GM23248 (cell line): ENCODE measurements around the gene MYO7B. TPM values are rescaled to one million over a fixed set of nuclear protein-coding genes. Genes with fewer than 3 reads are reported as not detected.
A peak's percentile ranks its signal among the peaks of the same experiment; 100 is the strongest.

Experiments
- DNase-seq: peaks from one replicate; pipeline ENCODE4 v3.0.0-alpha.2; 2015
- H2AFZ ChIP-seq: fragments of 200-600 bp; sonication (generic); 2 replicates; pipeline ENCODE4 v1.6.1; 2016; ENCODE audit warnings: antibody characterized with exemption
- H3F3A ChIP-seq: fragments of 200-600 bp; sonication (generic); 2 replicates; pipeline ENCODE4 v1.6.1; 2016; ENCODE audit warnings: mild to moderate bottlenecking, antibody characterized with exemption, mixed run types; ENCODE audit not compliant: insufficient read depth
- H3K27ac ChIP-seq: fragments of 200-600 bp; sonication (generic); 2 replicates; pipeline ENCODE4 v1.5.1; 2016; ENCODE audit warnings: mild to moderate bottlenecking
- H3K27me3 ChIP-seq: fragments of 200-600 bp; sonication (generic); replicated peaks from 2 replicates; pipeline ENCODE4 v1.6.1; 2016; ENCODE audit warnings: mild to moderate bottlenecking; ENCODE audit not compliant: insufficient read depth
- H3K36me3 ChIP-seq: fragments of 200-600 bp; sonication (generic); 2 replicates; pipeline ENCODE4 v1.6.1; 2016; ENCODE audit warnings: low read depth, mild to moderate bottlenecking
- H3K4me1 ChIP-seq: fragments of 200-600 bp; sonication (generic); 2 replicates; pipeline ENCODE4 v1.6.1; 2016; ENCODE audit warnings: mild to moderate bottlenecking; ENCODE audit not compliant: insufficient read depth
- H3K4me2 ChIP-seq: fragments of 200-600 bp; sonication (generic); one replicate; pipeline ENCODE4 v1.6.1; 2016; ENCODE audit warnings: mild to moderate bottlenecking; ENCODE audit not compliant: unreplicated experiment
- H3K4me3 ChIP-seq: fragments of 200-600 bp; sonication (generic); 2 replicates; pipeline ENCODE4 v1.5.1; 2016; ENCODE audit warnings: mild to moderate bottlenecking
- H3K79me2 ChIP-seq: fragments of 200-600 bp; sonication (generic); 2 replicates; pipeline ENCODE4 v1.6.1; 2016; ENCODE audit warnings: mild to moderate bottlenecking; ENCODE audit not compliant: insufficient read depth
- H3K9ac ChIP-seq: fragments of 200-600 bp; sonication (generic); 2 replicates; pipeline ENCODE4 v1.6.1; 2016; ENCODE audit warnings: mild to moderate bottlenecking
- H3K9me2 ChIP-seq: fragments of 200-600 bp; sonication (generic); 2 replicates; pipeline ENCODE4 v1.6.1; 2016; ENCODE audit warnings: mixed run types, mild to moderate bottlenecking, moderate library complexity; ENCODE audit not compliant: insufficient read depth
- H3K9me3 ChIP-seq: fragments of 200-600 bp; sonication (generic); one replicate; pipeline ENCODE4 v1.6.1; 2017; ENCODE audit warnings: low read depth
- H4K20me1 ChIP-seq: fragments of 200-600 bp; sonication (generic); 2 replicates; pipeline ENCODE4 v1.6.0; 2016; ENCODE audit not compliant: insufficient read depth
- EZH2 ChIP-seq: fragments of 200-600 bp; sonication (generic); IDR thresholded peaks from 2 replicates; pipeline ENCODE4 v1.6.1; 2018; ENCODE audit warnings: antibody characterized with exemption, mild to moderate bottlenecking; ENCODE audit not compliant: insufficient read depth, poor library complexity, severe bottlenecking
- EZH2phosphoT487 ChIP-seq: fragments of 200-600 bp; sonication (generic); IDR thresholded peaks from 2 replicates; pipeline ENCODE4 v1.6.1; 2018; ENCODE audit warnings: antibody characterized with exemption, moderate library complexity, mild to moderate bottlenecking, low read depth; ENCODE audit not compliant: insufficient read depth
- WGBS, 2 experiments: methylation state at CpG; one replicate each; pipeline ENCODE4 v1.1.6; 2015 to 2017; ENCODE audit warnings: low lambda C conversion rate in 2 of 2, low coverage in 1 of 2; ENCODE audit errors: missing lambda C conversion rate in 2 of 2; 5-methylcytosine and 5-hydroxymethylcytosine counted together
- in situ Hi-C: fragments of 300-500 bp; cut with MboI; formaldehyde crosslinking; loops from 2 replicates; pipeline ENCODE4 v1.15.0; 2020
- polyA plus RNA-seq: library from polyadenylated mRNA; unstranded; fragments of >200 nt; fragmentation: Nextera tagmentation; extraction: Ambion mirVana; gene quantifications from 2 replicates; pipeline ENCODE4 v1.2.1, GENCODE V29; 2016
- total RNA-seq: library from RNA; depleted of rRNA; stranded (reverse); fragments of >200 nt; shearing (Covaris generic); gene quantifications from 2 replicates; pipeline ENCODE4 v1.2.3, GENCODE V29; 2014

Gene MYO7B
- total and polyA plus RNA-seq, 2 experiments from 2014 or later = not detected

DNA sequence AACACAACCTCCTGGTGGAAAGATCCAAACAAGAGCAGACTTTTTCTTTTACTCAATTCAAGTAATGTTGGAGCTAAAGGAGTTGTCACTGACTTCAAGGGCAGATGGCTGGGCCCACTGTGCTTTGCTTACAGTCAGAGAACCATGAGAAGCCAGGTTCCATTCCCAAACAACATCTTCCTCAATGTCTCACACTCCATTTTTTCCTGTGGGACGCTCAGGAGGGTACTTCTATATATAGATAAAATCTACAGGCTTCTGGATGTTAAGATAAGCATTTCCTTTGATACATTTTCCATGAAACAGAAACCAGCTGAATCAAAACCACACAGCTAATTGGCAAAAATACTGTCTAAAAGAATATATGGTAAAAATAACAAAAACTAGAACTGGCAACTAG is 23.6 kb upstream of the MYO7B start:
- Histone ChIP-seq H2AFZ (no peak overlapping the region), H3K9me3 (no peaks in the 10 kb centered on the region), H3K4me1 (peaks cover 59% of the 10 kb centered on the region), H3K4me3 (no peak overlapping the region), H3K36me3 (no peaks in the 10 kb centered on the region), H4K20me1 (no peaks in the 10 kb centered on the region), H3K9me2 (no peaks in the 10 kb centered on the region), H3F3A (peaks cover 55% of the 10 kb centered on the region), H3K79me2 (peaks cover 85% of the 10 kb centered on the region), H3K27ac (no peak overlapping the region), H3K4me2 (no peak overlapping the region), H3K27me3 (no peaks in the 10 kb centered on the region), H3K9ac (no peak overlapping the region)
- DNase-seq = no peak
- no peak for TF ChIP-seq EZH2phosphoT487
- no peak for TF ChIP-seq EZH2
- 81 to 93% methylated on average over 1 of the region's 1 CpG for WGBS, 2 experiments
- in situ Hi-C loops = no loop called here

GRCh38 chr2:127512362-127512761 is 23.1 kb upstream of the MYO7B start:
- Histone ChIP-seq H3K4me2 (no peak overlapping the region), H4K20me1 (no peaks in the 10 kb centered on the region), H2AFZ (no peak overlapping the region), H3K36me3 (peaks cover 4% of the 10 kb centered on the region; the same call in 1 of the 2 replicates), H3K9me2 (no peaks in the 10 kb centered on the region), H3K9me3 (no peaks in the 10 kb centered on the region), H3K27me3 (no peaks in the 10 kb centered on the region), H3K4me3 (no peak overlapping the region), H3K9ac (no peak overlapping the region), H3K4me1 (peaks cover 59% of the 10 kb centered on the region), H3F3A (peaks cover 55% of the 10 kb centered on the region), H3K79me2 (peaks cover 85% of the 10 kb centered on the region), H3K27ac (no peak overlapping the region)
- in situ Hi-C loops = no loop called here
- WGBS, 2 experiments = 98 to 100% methylated on average over 4 of the region's 4 CpGs
- DNase-seq = no peak
- no peak for TF ChIP-seq EZH2
- TF ChIP-seq EZH2phosphoT487 = no peak

GRCh38 chr2:127514076-127514475 is 21.4 kb upstream of the MYO7B start:
- 91 to 94% methylated on average over 10 of the region's 10 CpGs for WGBS, 2 experiments
- Histone ChIP-seq H3K27ac (peak overlapping the region; percentile 100; the same call in 1 of the 2 replicates), H2AFZ (no peak overlapping the region), H3K4me1 (peaks cover 46% of the 10 kb centered on the region), H3K4me3 (no peak overlapping the region), H4K20me1 (no peaks in the 10 kb centered on the region), H3K9me3 (no peaks in the 10 kb centered on the region), H3K79me2 (peaks cover 91% of the 10 kb centered on the region), H3K9ac (no peak overlapping the region), H3F3A (peaks cover 57% of the 10 kb centered on the region), H3K36me3 (peaks cover 19% of the 10 kb centered on the region; the same call in 1 of the 2 replicates), H3K4me2 (no peak overlapping the region), H3K27me3 (no peaks in the 10 kb centered on the region), H3K9me2 (no peaks in the 10 kb centered on the region)
- no peak for TF ChIP-seq EZH2phosphoT487
- TF ChIP-seq EZH2 = no peak
- in situ Hi-C loops = no loop called here
- DNase-seq = no peak

DNA sequence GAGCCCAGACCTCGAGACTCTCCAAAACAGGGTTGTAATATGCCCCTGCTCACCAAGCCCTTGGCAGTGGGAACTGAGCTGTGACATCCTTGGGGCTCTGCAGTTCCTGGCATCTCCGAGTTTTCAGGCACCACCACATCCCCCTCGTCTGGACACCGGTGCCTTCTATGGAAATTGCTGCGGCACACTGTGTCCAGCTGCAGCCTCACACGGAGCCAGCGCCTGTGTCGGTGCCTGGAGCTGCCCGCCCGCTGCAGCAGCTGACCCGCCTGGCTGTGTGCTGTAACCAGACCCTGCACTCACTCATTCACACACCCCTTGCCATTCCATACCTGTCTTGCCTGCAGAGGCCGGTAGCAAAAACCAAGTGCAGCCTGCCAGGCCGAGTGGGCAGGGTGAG is 21.0 kb upstream of the MYO7B start:
- Histone ChIP-seq H3F3A (peaks cover 53% of the 10 kb centered on the region), H3K4me2 (peak overlapping the region; percentile 83), H4K20me1 (no peaks in the 10 kb centered on the region), H3K79me2 (peaks cover 91% of the 10 kb centered on the region), H3K9me3 (no peaks in the 10 kb centered on the region), H3K36me3 (peaks cover 19% of the 10 kb centered on the region; the same call in 1 of the 2 replicates), H3K9me2 (no peaks in the 10 kb centered on the region), H3K27me3 (no peaks in the 10 kb centered on the region), H3K4me1 (peaks cover 43% of the 10 kb centered on the region), H2AFZ (no peak overlapping the region), H3K9ac (peak overlapping the region; percentile 91), H3K4me3 (no peak overlapping the region), H3K27ac (peak overlapping the region; percentile 100)
- in situ Hi-C loops = no loop called here
- TF ChIP-seq EZH2 (no peak), EZH2phosphoT487 (no peak)
- 89 to 91% methylated on average over 13 of the region's 13 CpGs for WGBS, 2 experiments
- no peak for DNase-seq
